Left ventricle myocardium inferior (tissue), 1 donor: ENCODE results near the gene DHRSX. TPM values are rescaled to one million over a fixed set of nuclear protein-coding genes. Genes with fewer than 3 reads are reported as not detected.

Source experiments
- DNase-seq: peaks from one replicate; pipeline ENCODE4 v3.0.0-alpha.2; 2020
- H3K27ac ChIP-seq: fragments of 200-600 bp; replicated peaks from 2 replicates; pipeline ENCODE4 v1.8.0; 2021
- H3K27me3 ChIP-seq: fragments of 200-600 bp; 2 replicates; pipeline ENCODE4 v1.8.0; 2021; ENCODE audit warnings: low read depth
- H3K36me3 ChIP-seq: fragments of 200-600 bp; 2 replicates; pipeline ENCODE4 v1.8.0; 2021
- H3K4me1 ChIP-seq: fragments of 200-600 bp; 2 replicates; pipeline ENCODE4 v1.8.0; 2021
- H3K4me3 ChIP-seq: fragments of 200-600 bp; 2 replicates; pipeline ENCODE4 v1.8.0; 2021; ENCODE audit warnings: mild to moderate bottlenecking, moderate library complexity
- H3K9me3 ChIP-seq: fragments of 200-600 bp; replicated peaks from 2 replicates; pipeline ENCODE4 v1.8.0; 2021
- intact Hi-C: fragments of 100-400 bp; cut with micrococcal nuclease; formaldehyde crosslinking; loops from one replicate; pipeline ENCODE4 v1.11.0; 2022
- total RNA-seq: library from RNA; stranded (reverse); fragmentation: NEBNext Ultra II Directional; extraction: Animal tissue kit (Norgen Biotek cat#: 25700); gene quantifications from one replicate; pipeline ENCODE4 v1.2.1, GENCODE V29; 2021
- TF ChIP-seq, protein P1 (sequence below): fragments of 200-600 bp; IDR thresholded peaks from 2 replicates; pipeline ENCODE4 v1.8.0; 2021; ENCODE audit warnings: antibody characterized with exemption, mild to moderate bottlenecking, borderline replicate concordance
- donor health status: DM: no; HTN: yes; CAD: no; lungs with severe emphysema.

The DHRSX gene
- total RNA-seq, 1 donor from 2014 or later: 35.3 TPM

DNA sequence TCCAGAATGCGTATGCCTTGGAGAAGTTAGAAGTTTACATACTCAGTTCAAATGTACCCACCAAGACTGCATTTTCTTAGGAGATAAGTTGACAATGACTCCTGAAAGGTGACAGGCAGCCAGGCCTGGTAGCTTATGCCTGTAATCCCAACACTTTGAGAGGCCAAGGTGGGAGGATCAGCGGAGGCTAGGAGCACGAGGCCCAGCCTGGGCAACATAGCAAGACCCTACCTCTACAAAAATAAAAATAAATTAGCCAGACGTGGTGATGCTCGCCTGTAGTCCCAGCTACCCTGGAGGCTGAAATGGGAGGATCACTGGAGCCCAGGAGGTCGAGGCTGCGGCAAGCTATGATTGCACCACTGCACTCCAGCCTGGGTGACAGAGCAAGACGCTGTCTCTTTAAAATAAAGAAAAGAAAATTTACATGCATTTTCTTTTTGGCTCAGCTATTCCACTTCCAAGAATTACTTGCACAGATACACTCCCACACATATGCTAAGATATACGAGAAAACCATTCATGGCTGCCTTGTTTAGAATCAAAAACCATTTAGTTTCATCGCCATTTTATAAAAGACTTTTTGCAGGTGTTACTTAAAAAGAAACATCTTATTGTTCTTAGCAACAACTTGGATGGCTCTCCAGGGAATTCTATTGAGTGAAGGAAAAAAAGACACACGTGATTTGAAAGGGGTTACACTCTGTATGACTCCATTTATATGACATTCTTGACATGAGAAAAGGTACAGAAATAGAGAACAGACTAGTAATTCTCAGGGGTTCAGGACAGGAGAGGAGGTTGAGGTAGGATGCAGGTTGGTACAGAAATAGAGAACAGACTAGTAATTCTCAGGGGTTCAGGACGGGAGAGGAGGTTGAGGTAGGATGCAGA, 66.3 kb downstream of the DHRSX start:
- Histone ChIP-seq H3K4me3 (no peak overlapping the region), H3K9me3 (no peaks in the 10 kb centered on the region), H3K4me1 (peaks cover 11% of the 10 kb centered on the region), H3K27me3 (no peaks in the 10 kb centered on the region), H3K36me3 (peaks cover 28% of the 10 kb centered on the region), H3K27ac (no peak overlapping the region)
- TF ChIP-seq, protein P1, sequence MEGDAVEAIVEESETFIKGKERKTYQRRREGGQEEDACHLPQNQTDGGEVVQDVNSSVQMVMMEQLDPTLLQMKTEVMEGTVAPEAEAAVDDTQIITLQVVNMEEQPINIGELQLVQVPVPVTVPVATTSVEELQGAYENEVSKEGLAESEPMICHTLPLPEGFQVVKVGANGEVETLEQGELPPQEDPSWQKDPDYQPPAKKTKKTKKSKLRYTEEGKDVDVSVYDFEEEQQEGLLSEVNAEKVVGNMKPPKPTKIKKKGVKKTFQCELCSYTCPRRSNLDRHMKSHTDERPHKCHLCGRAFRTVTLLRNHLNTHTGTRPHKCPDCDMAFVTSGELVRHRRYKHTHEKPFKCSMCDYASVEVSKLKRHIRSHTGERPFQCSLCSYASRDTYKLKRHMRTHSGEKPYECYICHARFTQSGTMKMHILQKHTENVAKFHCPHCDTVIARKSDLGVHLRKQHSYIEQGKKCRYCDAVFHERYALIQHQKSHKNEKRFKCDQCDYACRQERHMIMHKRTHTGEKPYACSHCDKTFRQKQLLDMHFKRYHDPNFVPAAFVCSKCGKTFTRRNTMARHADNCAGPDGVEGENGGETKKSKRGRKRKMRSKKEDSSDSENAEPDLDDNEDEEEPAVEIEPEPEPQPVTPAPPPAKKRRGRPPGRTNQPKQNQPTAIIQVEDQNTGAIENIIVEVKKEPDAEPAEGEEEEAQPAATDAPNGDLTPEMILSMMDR: no peak
- DNase-seq: no peak
- intact Hi-C loops: no loop called here

DNA sequence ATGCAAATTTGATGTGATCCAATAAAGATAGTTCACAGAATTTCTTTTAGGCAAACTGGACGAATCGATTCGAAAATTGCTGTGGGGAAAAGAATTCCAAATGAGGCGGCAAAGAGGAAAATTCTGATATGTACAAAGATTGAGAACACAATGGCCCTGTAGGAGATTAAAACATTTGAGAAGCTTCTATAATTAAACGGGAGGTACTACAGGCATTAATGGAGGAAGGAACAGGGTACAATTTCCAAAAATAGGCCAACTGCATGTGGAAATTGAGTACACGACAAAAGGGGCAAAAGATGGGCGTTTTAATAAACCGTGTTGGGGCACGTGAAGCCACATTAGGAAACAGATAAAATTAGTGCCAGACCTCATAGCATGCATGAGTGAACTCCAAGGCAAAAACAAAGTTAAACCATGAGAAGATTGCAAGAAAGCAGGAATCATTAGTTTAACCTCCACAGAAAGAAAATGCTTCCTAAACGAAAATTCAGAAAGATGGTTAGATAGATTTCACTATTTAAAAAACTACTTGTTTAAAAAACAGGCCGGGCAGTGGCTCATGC, 68.4 kb downstream of the DHRSX start:
- Histone ChIP-seq H3K27ac (peak overlapping the region; percentile 64), H3K4me1 (peaks cover 11% of the 10 kb centered on the region), H3K36me3 (peaks cover 23% of the 10 kb centered on the region), H3K4me3 (no peak overlapping the region), H3K9me3 (peaks cover 7% of the 10 kb centered on the region), H3K27me3 (no peaks in the 10 kb centered on the region)
- DNase-seq: no peak
- intact Hi-C loops: no loop called here
- TF ChIP-seq, protein P1: no peak

DNA sequence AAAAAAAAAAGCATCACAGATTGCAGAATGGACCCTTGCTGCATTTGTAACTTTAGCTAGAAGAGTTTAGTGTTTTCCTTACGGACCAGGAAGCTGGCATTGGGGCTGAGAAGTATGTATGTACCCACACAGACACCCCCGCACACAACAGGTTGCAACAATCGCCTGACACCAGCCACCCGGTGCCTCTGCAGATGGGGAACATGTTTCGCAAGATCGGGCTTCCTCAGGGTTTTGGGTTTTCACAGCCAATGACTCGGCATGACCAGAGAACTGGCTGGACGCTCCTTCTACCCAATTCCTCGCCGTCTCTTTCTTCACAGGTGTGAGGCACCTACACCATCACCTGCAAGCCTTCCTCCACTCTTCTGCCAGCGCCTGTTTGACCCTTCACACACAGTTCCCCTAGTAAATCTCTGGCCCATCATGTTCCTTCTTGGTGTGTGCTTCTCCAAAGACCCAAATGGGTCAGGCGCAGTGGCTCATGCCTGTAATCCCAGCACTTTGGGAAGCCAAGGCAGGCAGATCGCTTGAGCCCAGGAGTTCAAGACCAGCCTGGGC, 70.4 kb downstream of the DHRSX start:
- Histone ChIP-seq H3K4me1 (peaks cover 17% of the 10 kb centered on the region), H3K27me3 (no peaks in the 10 kb centered on the region), H3K27ac (no peak overlapping the region), H3K4me3 (no peak overlapping the region), H3K9me3 (peaks cover 7% of the 10 kb centered on the region), H3K36me3 (peaks cover 26% of the 10 kb centered on the region)
- TF ChIP-seq, protein P1: no peak
- intact Hi-C loops: no loop called here
- no peak for DNase-seq

DNA sequence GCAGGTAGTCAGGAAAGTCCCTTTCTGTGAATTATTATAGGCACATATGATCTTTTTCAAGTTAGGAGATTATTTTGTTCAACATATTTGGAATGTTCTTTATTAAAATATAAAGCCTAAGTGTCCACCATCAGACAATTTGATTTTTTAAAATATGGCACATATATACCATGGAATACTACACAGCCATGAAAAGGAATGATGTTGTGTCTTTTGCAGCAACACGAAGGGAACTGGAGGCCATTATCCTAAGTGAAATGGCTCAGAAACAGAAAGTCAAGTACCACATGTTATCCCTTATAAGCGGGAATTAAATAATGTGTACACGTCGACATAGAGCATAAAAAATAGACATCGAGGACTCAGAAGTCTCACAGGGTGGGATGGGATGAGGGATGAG, 73.0 kb downstream of the DHRSX start:
- Histone ChIP-seq H3K4me1 (peaks cover 16% of the 10 kb centered on the region), H3K4me3 (no peak overlapping the region), H3K36me3 (peaks cover 36% of the 10 kb centered on the region), H3K27ac (no peak overlapping the region), H3K27me3 (no peaks in the 10 kb centered on the region), H3K9me3 (peaks cover 7% of the 10 kb centered on the region)
- intact Hi-C loops: no loop called here
- TF ChIP-seq, protein P1: no peak
- no peak for DNase-seq

DNA sequence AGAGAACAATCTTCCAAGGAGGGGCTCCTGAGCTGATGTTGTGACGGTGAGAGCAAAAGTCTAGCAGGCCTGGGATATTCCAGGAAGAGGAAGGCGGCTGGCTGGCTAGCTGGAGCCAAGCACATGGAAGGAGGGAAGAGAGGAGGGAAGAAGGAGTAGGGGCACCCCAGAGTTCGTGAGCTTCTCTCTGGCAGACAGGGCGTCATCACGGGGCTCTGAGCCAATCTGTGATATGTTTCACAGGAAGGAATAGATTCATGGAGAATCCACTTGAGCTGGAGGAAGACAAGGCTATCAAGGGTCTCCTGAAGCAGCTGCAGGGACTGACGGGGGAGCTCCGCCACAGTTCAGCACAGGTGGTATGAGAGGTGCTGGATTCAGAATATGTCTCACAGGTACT, 73.6 kb downstream of the DHRSX start:
- H3K36me3 ChIP-seq: peaks cover 41% of the 10 kb centered on the region
- no peak for DNase-seq
- H3K4me1 ChIP-seq: peaks cover 10% of the 10 kb centered on the region
- intact Hi-C loops: no loop called here
- TF ChIP-seq, protein P1: no peak
- H3K27me3 ChIP-seq: no peaks in the 10 kb centered on the region
- H3K9me3 ChIP-seq: peaks cover 7% of the 10 kb centered on the region
- H3K4me3 ChIP-seq: no peak overlapping the region
- H3K27ac ChIP-seq: no peak overlapping the region
